SK-N-MC (cell line): ENCODE data around the gene TMEM185B.
"Not testable (repeated sequence)": the region's sequence is repeated elsewhere in the genome, so short reads cannot be mapped to it uniquely, and the experiment has no call there.

ENCODE experiments used
- DNase-seq: peaks from one replicate; pipeline ENCODE4 v3.0.0-alpha.2; 2011; ENCODE audit warnings: low read depth, low spot score
- H3K27ac ChIP-seq: fragments of 200-600 bp; sonication (generic); 2 replicates; pipeline ENCODE4 v1.5.1; 2016; ENCODE audit warnings: mixed run types
- H3K36me3 ChIP-seq: fragments of 200-600 bp; sonication (generic); 2 replicates; pipeline ENCODE4 v1.6.1; 2017; ENCODE audit warnings: antibody characterized with exemption, low read length, mixed read lengths; ENCODE audit not compliant: insufficient read depth
- H3K4me3 ChIP-seq: fragments of 200-600 bp; sonication (generic); 2 replicates; pipeline ENCODE4 v1.5.1; 2016
- H3K9ac ChIP-seq: fragments of 200-600 bp; sonication (generic); 2 replicates; pipeline ENCODE4 v1.8.0; 2017; ENCODE audit warnings: mixed run types, mixed read lengths; ENCODE audit not compliant: insufficient read length
- H3K9me3 ChIP-seq: fragments of 200-600 bp; sonication (generic); 2 replicates; pipeline ENCODE4 v1.6.1; 2017; ENCODE audit warnings: low read depth, mild to moderate bottlenecking, antibody characterized with exemption, low read length, moderate library complexity, mixed read lengths
- EZH2 ChIP-seq: fragments of 200-600 bp; sonication (generic); IDR thresholded peaks from one replicate; pipeline ENCODE4 v1.6.1; 2017; ENCODE audit warnings: antibody characterized with exemption
- FOXP2 ChIP-seq: optimal IDR thresholded peaks from 2 replicates; pipeline ENCODE3; 2011; ENCODE audit warnings: mild to moderate bottlenecking, moderate library complexity; ENCODE audit not compliant: insufficient read depth; ENCODE audit errors: extremely low read length, control extremely low read depth
- POLR2AphosphoS5 ChIP-seq: IDR thresholded peaks from 2 replicates; pipeline ENCODE4 v1.6.1; 2012; ENCODE audit warnings: mild to moderate bottlenecking, low read depth, low read length, borderline replicate concordance

The TMEM185B gene

DNA sequence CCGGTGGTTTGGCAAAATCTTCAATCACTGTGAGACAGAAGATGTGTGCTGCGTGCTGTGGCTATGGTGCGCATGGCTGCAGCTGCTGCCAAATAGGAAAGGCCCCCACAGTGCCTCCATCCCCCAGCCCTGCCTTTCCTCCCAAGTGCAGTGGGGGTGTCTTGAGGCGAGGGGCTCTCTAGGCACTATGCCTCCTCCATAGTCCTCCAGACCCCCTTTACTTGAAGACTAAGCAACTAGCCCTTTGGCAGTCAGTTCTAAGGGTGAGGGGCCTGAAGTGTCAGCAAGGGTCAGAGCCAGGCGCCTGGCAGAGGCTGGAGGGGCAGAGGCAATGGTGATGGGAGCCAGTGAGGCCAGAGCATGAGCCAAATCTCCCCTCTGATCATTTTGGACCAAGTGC, 13.6 kb upstream of the TMEM185B start:
- DNase-seq, result no peak
- Histone ChIP-seq H3K36me3 (no peaks in the 10 kb centered on the region), H3K9ac (no peak overlapping the region), H3K9me3 (no peaks in the 10 kb centered on the region), H3K4me3 (no peak overlapping the region), H3K27ac (no peak overlapping the region)
- TF ChIP-seq POLR2AphosphoS5 (no peak), EZH2 (no peak), FOXP2 (no peak)

DNA sequence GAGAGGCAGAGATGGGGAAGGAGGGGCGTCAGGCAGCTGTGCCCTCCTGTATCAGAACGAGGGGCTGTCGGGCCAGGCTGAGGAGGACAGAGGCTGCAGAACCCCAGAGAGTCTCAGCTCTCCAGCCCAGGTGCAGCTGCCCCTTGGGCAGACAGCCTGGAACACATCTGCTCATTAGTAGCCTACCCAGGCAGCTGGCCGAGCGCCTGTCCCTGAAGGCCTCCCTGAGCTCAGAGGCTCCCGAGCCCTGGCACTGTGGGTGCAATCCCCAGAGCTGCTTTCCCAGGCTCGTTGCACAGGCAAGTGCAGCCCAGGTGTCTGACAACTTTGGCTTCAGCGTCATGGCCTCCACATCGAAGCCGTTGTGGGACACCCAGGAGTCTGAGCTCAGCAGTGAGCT, 13.1 kb upstream of the TMEM185B start:
- Histone ChIP-seq H3K4me3 (no peak overlapping the region), H3K27ac (no peak overlapping the region), H3K36me3 (no peaks in the 10 kb centered on the region), H3K9ac (no peak overlapping the region), H3K9me3 (no peaks in the 10 kb centered on the region)
- no peak for TF ChIP-seq POLR2AphosphoS5
- no peak for TF ChIP-seq FOXP2
- no peak for TF ChIP-seq EZH2
- DNase-seq, result no peak

DNA sequence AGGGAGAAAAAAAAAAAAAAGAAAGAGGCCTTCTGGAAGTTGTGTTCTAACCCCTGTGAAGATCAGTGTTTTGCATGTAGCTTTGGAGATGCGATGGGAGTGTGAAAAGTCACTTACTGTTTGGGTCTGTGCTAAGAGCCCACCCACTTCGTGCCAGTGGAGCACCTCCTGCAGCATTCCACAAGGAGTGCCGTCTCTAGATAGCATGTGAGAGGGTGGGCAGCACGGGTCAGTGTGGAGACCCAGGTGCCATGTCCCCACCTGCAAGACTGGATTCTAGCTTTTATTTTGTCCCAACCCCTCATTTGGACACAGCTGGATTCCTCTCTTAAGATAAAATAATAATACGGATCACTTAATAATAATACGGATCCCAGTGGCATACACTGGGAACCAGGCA, 12.5 kb upstream of the TMEM185B start:
- H3K36me3 ChIP-seq, result no peaks in the 10 kb centered on the region
- H3K27ac ChIP-seq, result no peak overlapping the region
- DNase-seq, result no peak
- H3K4me3 ChIP-seq, result no peak overlapping the region
- no peak overlapping the region for H3K9ac ChIP-seq
- TF ChIP-seq POLR2AphosphoS5, result no peak
- no peak for TF ChIP-seq FOXP2
- no peak for TF ChIP-seq EZH2
- H3K9me3 ChIP-seq, result no peaks in the 10 kb centered on the region

DNA sequence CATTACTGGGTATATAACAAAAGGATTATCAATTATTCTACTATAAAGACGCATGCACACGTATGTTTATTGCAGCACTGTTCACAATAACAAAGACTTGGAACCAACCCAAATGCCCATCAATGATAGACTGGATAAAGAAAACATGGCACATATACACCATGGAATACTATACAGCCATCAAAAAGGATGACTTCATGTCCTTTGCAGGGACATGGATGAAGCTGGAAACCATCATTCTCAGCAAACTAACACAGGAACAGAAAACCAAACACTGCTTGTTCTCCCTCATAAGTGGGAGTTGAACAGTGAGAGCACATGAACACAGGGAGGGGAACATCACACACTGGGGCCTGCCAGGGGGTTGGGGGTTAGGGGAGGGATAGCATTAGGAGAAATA, 12.0 kb upstream of the TMEM185B start:
- not testable (repeated sequence) for H3K27ac ChIP-seq, H3K9me3 ChIP-seq, DNase-seq, H3K4me3 ChIP-seq, H3K9ac ChIP-seq, H3K36me3 ChIP-seq

DNA sequence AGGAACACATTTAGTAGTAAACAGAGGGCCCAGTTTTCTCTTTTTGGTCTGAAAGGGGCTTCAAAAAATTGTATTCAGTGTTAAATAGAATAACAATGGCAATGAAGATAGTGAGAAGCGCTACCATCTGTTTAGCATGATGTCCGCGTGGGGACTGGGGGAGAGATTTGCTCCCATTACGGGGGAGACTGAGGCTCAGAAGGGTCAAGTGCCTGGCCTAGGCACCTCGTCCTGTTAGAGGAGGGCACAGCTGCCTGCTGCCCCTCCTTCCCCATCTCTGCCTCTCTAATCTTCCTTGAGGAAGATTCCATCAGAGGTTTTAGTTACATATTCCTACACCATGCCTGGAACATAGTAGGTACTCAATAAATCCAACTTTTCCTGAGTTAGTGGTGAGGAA, 10.1 kb upstream of the TMEM185B start:
- DNase-seq, result no peak
- Histone ChIP-seq H3K27ac (no peak overlapping the region), H3K4me3 (no peak overlapping the region), H3K36me3 (no peaks in the 10 kb centered on the region), H3K9me3 (no peaks in the 10 kb centered on the region), H3K9ac (no peak overlapping the region)
- no peak for TF ChIP-seq FOXP2
- TF ChIP-seq POLR2AphosphoS5, result no peak
- no peak for TF ChIP-seq EZH2

DNA sequence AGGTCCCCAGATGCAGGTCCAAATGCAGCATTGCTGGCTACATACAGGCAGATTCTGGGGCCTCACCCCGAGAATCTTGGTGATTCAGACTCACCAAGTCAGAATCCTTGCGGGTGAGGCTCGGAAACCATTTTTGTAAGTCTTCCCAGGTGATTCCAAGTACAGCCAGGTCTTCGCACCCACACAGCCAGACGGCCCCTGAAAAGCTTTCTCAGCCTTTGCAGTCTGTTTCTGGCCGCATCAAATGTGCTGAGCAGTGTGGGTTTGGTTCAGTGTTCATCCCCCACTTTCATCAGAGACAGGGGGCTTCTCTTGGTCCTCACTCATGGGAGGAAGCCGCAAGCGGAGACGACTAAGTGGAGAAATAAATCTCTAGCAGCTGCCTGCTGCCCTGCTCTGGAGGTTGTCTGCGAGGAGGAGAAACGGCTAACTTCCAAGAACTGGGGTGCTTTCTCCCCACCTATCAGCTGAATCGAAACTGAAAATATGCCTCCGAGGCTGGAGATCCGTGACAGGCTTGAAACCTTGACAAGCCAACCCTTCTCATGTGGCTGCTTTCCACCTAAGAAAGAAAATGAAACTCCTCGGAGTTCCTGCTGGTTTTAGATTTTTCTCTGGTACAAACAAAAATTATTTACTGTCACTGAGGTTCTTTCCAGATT, 8.9 kb upstream of the TMEM185B start:
- TF ChIP-seq FOXP2 (no peak), EZH2 (no peak), POLR2AphosphoS5 (no peak)
- Histone ChIP-seq H3K36me3 (no peaks in the 10 kb centered on the region), H3K9me3 (no peaks in the 10 kb centered on the region), H3K9ac (no peak overlapping the region), H3K27ac (no peak overlapping the region), H3K4me3 (no peak overlapping the region)
- no peak for DNase-seq

DNA sequence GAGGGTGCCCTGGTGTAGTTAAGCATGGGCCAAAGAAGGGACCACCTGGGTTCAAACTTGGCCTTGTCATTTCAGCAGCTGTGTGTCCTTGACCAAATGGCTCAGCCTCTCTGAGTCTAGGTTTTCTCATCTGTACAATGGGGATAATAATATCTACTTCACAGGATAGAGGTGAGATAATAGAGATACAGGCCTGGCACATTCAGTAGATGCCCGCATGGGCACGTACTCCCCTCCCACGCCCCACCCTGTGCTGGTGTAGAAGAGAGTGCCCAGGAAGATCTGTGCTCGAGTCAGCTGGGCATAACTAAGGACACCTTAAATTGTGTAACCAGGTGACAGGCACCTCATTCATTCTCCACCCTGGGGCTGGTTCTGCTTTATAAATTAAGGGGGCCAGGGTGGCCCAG, 8.4 kb upstream of the TMEM185B start:
- Histone ChIP-seq H3K4me3 (no peak overlapping the region), H3K27ac (no peak overlapping the region), H3K9ac (no peak overlapping the region), H3K9me3 (no peaks in the 10 kb centered on the region), H3K36me3 (no peaks in the 10 kb centered on the region)
- no peak for TF ChIP-seq POLR2AphosphoS5
- no peak for TF ChIP-seq EZH2
- TF ChIP-seq FOXP2, result no peak
- DNase-seq, result no peak

DNA sequence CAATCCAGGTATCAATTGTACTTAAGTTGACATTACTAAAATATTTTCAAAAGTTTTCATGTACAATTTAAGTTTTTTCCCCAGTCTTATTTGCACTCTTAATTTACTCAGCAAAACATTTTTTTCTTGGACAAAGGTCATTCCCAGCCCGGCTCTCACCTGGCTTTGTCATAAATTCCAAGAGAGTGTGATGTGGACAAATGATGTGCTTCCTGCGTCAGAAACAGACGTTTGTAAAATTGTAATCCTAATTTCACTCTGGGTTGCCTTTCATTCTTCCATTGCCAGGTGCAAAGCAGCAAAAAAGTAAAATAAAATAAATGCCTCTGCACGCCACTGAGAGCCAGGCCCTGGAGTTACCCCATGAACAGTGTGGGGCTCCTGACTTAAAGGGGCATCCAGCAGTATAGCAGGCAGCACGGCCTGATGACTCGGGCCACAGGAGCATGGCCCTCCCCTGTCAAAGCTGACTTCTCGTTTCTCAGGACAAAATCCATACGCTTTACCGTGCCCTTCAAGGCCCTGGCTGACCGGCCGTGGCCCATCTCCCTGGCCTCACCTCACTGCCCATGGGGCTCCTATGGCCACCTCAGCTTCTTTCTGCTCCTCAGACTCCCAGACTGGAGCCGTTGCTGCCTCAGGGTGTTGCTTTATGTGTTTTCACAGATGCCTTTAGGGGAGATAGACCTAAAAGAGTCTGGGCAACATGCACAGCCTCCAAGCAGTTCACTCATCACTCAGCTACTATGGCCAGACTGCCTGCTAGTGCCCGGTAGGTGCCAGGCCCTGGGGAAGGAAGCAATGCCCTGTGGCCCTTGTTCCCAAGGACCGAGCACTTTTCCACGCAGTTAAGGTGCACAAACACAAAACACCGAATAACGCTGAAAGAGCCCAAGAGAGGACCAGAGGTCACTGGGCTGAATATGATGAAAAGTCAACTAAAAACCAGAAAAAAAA, 7.6 kb upstream of the TMEM185B start:
- H3K9ac ChIP-seq, result no peak overlapping the region
- H3K27ac ChIP-seq, result no peak overlapping the region
- no peak for DNase-seq
- no peak for TF ChIP-seq EZH2
- TF ChIP-seq FOXP2, result no peak
- no peak for TF ChIP-seq POLR2AphosphoS5
- no peak overlapping the region for H3K4me3 ChIP-seq
- H3K9me3 ChIP-seq, result no peaks in the 10 kb centered on the region
- no peaks in the 10 kb centered on the region for H3K36me3 ChIP-seq
